ENCODE measurements around the gene TNNI3.

- TF ChIP-seq CTCF (IDR thresholded peaks at IDR 0.05) = peak in 3 of 6 experiments; percentile 5 to 43 (median 25)
- TF ChIP-seq POLR2A (IDR thresholded peaks at IDR 0.05) = no peak
Measured at GRCh38 chr19:55165952-55166529, 8.5 kb upstream of the TNNI3 start.
